Liver (tissue), 3 donors: ENCODE measurements around the gene GLIPR2.

Experiments used
- CTCF ChIP-seq: fragments of 150-350 bp; IDR thresholded peaks from 2 replicates; pipeline ENCODE4 v1.5.1; 2017; ENCODE audit warnings: improper control_type of control experiment, low read depth, low read length; ENCODE audit not compliant: missing input control
- GABPA ChIP-seq, 2 donors: IDR thresholded peaks in 1 of 2; conservative IDR thresholded peaks in 1 of 2; 2 replicates each; pipeline ENCODE4 v1.6.1; 2016; ENCODE audit warnings: antibody characterized with exemption in 2 of 2, mild to moderate bottlenecking in 1 of 2, moderate library complexity in 1 of 2
- SP1 ChIP-seq: IDR thresholded peaks from 2 replicates; pipeline ENCODE4 v1.6.1; 2018; ENCODE audit warnings: antibody characterized with exemption, mild to moderate bottlenecking
- TAF1 ChIP-seq: conservative IDR thresholded peaks from 2 replicates; pipeline ENCODE4 v1.6.1; 2016; ENCODE audit warnings: antibody characterized with exemption, mild to moderate bottlenecking
- YY1 ChIP-seq: IDR thresholded peaks from 2 replicates; pipeline ENCODE4 v1.6.1; 2016; ENCODE audit warnings: antibody characterized with exemption, mild to moderate bottlenecking
- donor health status: healthy.
- donor health status: healthy.

- no peak for TF ChIP-seq GABPA (IDR thresholded peaks at IDR 0.05 in 1 of 2, conservative IDR thresholded peaks at IDR 0.05 in 1 of 2)
- TF ChIP-seq SP1 = no peak
- TF ChIP-seq TAF1 = no peak
- no peak for TF ChIP-seq YY1
- no peak for TF ChIP-seq CTCF
These were observed 25.7 kb downstream of the GLIPR2 start for GRCh38 chr9:36162211-36162738.
